Parathyroid adenoma (tissue), 2 donors: ENCODE results near the gene MYO9B.

ENCODE experiments used
- H2AFZ ChIP-seq: fragments of 300-600 bp; sonication (generic); one replicate; pipeline ENCODE4 v1.7.0; 2017; ENCODE audit warnings: antibody characterized with exemption, mild to moderate bottlenecking
- H3K27ac ChIP-seq: fragments of 300-600 bp; sonication (generic); one replicate; pipeline ENCODE4 v1.7.0; 2017
- H3K27me3 ChIP-seq: fragments of 300-600 bp; sonication (generic); one replicate; pipeline ENCODE4 v1.7.0; 2017; ENCODE audit warnings: low read length; ENCODE audit not compliant: control insufficient read depth, insufficient read depth
- H3K36me3 ChIP-seq: fragments of 300-600 bp; sonication (generic); one replicate; pipeline ENCODE4 v1.7.0; 2017; ENCODE audit warnings: low read length; ENCODE audit not compliant: control insufficient read depth, insufficient read depth
- H3K4me1 ChIP-seq: fragments of 300-600 bp; sonication (generic); one replicate; pipeline ENCODE4 v1.7.0; 2017; ENCODE audit warnings: control low read depth
- H3K4me2 ChIP-seq: fragments of 300-600 bp; sonication (generic); one replicate; pipeline ENCODE4 v1.7.0; 2017; ENCODE audit warnings: low read length
- H3K4me3 ChIP-seq: fragments of 300-600 bp; sonication (generic); one replicate; pipeline ENCODE4 v1.7.0; 2017; ENCODE audit warnings: low read depth, low read length
- H3K79me2 ChIP-seq: fragments of 300-600 bp; sonication (generic); one replicate; pipeline ENCODE4 v1.7.0; 2017; ENCODE audit warnings: control low read depth
- H3K9ac ChIP-seq: fragments of 300-600 bp; sonication (generic); one replicate; pipeline ENCODE4 v1.7.0; 2017; ENCODE audit warnings: mild to moderate bottlenecking
- H3K9me3 ChIP-seq: fragments of 300-600 bp; sonication (generic); one replicate; pipeline ENCODE4 v1.7.0; 2017; ENCODE audit warnings: low read length; ENCODE audit not compliant: control insufficient read depth
- TF ChIP-seq, protein P1 (sequence below): fragments of 300-600 bp; sonication (generic); IDR thresholded peaks from one replicate; pipeline ENCODE4 v1.7.0; 2017; ENCODE audit warnings: antibody characterized with exemption, mild to moderate bottlenecking
- donor health status: primary hyperparathyroidism.

The MYO9B gene

GRCh38 chr19:17227798-17228367 is 152.3 kb downstream of the MYO9B start:
- Histone ChIP-seq H3K4me3 (no peak overlapping the region), H3K9me3 (no peaks in the 10 kb centered on the region), H3K27me3 (no peaks in the 10 kb centered on the region), H3K79me2 (no peaks in the 10 kb centered on the region), H3K9ac (no peak overlapping the region), H3K36me3 (no peaks in the 10 kb centered on the region), H2AFZ (no peak overlapping the region), H3K4me2 (no peak overlapping the region), H3K27ac (no peak overlapping the region), H3K4me1 (peaks cover 8% of the 10 kb centered on the region)
- TF ChIP-seq, protein P1, sequence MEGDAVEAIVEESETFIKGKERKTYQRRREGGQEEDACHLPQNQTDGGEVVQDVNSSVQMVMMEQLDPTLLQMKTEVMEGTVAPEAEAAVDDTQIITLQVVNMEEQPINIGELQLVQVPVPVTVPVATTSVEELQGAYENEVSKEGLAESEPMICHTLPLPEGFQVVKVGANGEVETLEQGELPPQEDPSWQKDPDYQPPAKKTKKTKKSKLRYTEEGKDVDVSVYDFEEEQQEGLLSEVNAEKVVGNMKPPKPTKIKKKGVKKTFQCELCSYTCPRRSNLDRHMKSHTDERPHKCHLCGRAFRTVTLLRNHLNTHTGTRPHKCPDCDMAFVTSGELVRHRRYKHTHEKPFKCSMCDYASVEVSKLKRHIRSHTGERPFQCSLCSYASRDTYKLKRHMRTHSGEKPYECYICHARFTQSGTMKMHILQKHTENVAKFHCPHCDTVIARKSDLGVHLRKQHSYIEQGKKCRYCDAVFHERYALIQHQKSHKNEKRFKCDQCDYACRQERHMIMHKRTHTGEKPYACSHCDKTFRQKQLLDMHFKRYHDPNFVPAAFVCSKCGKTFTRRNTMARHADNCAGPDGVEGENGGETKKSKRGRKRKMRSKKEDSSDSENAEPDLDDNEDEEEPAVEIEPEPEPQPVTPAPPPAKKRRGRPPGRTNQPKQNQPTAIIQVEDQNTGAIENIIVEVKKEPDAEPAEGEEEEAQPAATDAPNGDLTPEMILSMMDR: no peak

DNA sequence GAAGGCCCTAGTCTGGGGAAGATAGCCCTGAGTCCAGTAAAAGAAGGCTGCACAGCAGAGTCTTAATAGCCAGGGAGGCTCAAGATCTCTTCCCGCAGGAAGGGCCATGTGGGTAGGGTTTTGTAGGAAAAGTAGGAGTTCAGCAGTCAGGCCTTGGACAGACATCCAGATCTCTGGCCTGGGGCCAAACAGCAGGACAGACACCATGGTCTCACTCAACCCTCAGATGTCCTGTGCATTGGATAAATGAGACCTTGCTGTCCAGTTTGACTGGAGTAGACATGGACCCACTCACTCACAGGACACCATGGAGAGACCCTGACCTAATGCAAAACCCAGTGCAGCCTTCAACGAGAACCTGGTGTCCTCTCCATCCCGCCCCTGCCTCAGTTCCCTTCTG is 154.3 kb downstream of the MYO9B start:
- Histone ChIP-seq H3K27me3 (no peaks in the 10 kb centered on the region), H3K4me3 (no peak overlapping the region), H3K4me2 (no peak overlapping the region), H3K9me3 (no peaks in the 10 kb centered on the region), H3K36me3 (no peaks in the 10 kb centered on the region), H3K9ac (no peak overlapping the region), H2AFZ (no peak overlapping the region), H3K27ac (no peak overlapping the region), H3K4me1 (peaks cover 12% of the 10 kb centered on the region), H3K79me2 (peaks cover 8% of the 10 kb centered on the region)
- TF ChIP-seq, protein P1: no peak

DNA sequence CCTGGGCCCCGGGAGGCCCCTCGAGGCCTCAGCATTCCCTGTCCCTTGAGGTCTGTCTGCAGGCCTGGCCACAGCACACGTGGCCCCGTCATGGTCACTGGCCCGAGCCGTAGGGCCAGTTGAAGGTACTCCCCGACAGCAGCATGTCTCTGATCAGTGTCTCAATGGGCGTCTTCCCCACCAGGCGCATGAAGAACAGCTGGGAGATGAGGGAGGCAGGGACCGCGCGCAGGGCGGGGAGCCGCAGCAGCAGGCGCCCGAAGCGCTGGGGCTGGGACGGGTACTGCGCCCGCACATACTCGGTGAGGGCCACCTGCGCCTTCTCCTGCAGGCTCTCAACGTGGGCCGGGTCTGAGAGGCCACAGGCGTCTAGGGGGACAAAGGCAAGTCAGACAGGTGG is 156.7 kb downstream of the MYO9B start:
- H3K4me2 ChIP-seq: no peak overlapping the region
- peaks cover 16% of the 10 kb centered on the region for H3K4me1 ChIP-seq
- no peak overlapping the region for H3K9ac ChIP-seq
- no peak overlapping the region for H2AFZ ChIP-seq
- peaks cover 11% of the 10 kb centered on the region for H3K79me2 ChIP-seq
- no peak overlapping the region for H3K4me3 ChIP-seq
- H3K27me3 ChIP-seq: no peaks in the 10 kb centered on the region
- TF ChIP-seq, protein P1: no peak
- no peaks in the 10 kb centered on the region for H3K36me3 ChIP-seq
- H3K9me3 ChIP-seq: no peaks in the 10 kb centered on the region
- no peak overlapping the region for H3K27ac ChIP-seq

- Histone ChIP-seq H3K4me2 (peak overlapping the region; percentile 81), H3K9me3 (no peaks in the 10 kb centered on the region), H3K27ac (no peak overlapping the region), H3K79me2 (peaks cover 11% of the 10 kb centered on the region), H3K27me3 (no peaks in the 10 kb centered on the region), H3K4me3 (no peak overlapping the region), H3K4me1 (peaks cover 16% of the 10 kb centered on the region), H3K36me3 (no peaks in the 10 kb centered on the region), H2AFZ (no peak overlapping the region), H3K9ac (no peak overlapping the region)
- TF ChIP-seq, protein P1: no peak
These were observed 159.3 kb downstream of the MYO9B start for GRCh38 chr19:17234911-17235299.

GRCh38 chr19:17235300-17235970 is 159.9 kb downstream of the MYO9B start:
- Histone ChIP-seq H3K79me2 (peaks cover 11% of the 10 kb centered on the region), H3K9ac (no peak overlapping the region), H2AFZ (peak overlapping the region; percentile 64), H3K36me3 (no peaks in the 10 kb centered on the region), H3K9me3 (no peaks in the 10 kb centered on the region), H3K4me1 (peaks cover 16% of the 10 kb centered on the region), H3K27ac (peak overlapping the region; percentile 55), H3K4me3 (peak overlapping the region; percentile 16), H3K27me3 (no peaks in the 10 kb centered on the region), H3K4me2 (peak overlapping the region; percentile 81)
- TF ChIP-seq, protein P1: peak; percentile 59
